Fibroblast of lung (primary cell): ENCODE results near the gene SMARCC1. TPM values are rescaled to one million over a fixed set of nuclear protein-coding genes. Genes with fewer than 3 reads are reported as not detected.

Source experiments
- DNase-seq, 2 donors: peaks; one replicate each; pipeline versions ENCODE4 v3.0.0 to v3.0.0-alpha.2; 2010; ENCODE audit warnings: low read depth in 2 of 2
- H2AFZ ChIP-seq: 2 replicates; pipeline ENCODE4 v1.5.1; 2012; ENCODE audit warnings: low read length, control low read depth, inconsistent platforms
- H3K27ac ChIP-seq: 2 replicates; pipeline ENCODE4 v1.5.1; 2011; ENCODE audit warnings: low read length, control low read depth; ENCODE audit not compliant: insufficient read depth
- H3K27me3 ChIP-seq: 2 replicates; pipeline ENCODE4 v1.5.1; 2011; ENCODE audit warnings: mild to moderate bottlenecking, low read length; ENCODE audit not compliant: control insufficient read depth, insufficient read depth
- H3K36me3 ChIP-seq: 2 replicates; pipeline ENCODE4 v1.5.1; 2011; ENCODE audit warnings: low read length; ENCODE audit not compliant: control insufficient read depth, insufficient read depth
- H3K4me1 ChIP-seq: 2 replicates; pipeline ENCODE4 v1.5.1; 2011; ENCODE audit warnings: low read length; ENCODE audit not compliant: control insufficient read depth, insufficient read depth; ENCODE audit errors: extremely low read depth
- H3K4me2 ChIP-seq: 2 replicates; pipeline ENCODE4 v1.5.1; 2011; ENCODE audit warnings: low read length, control low read depth; ENCODE audit not compliant: insufficient read depth; ENCODE audit errors: extremely low read depth
- H3K4me3 ChIP-seq, 4 experiments: fragments of 200-600 bp in 1 of 4; sonication (generic) in 1 of 4; replicated peaks in 1 of 4; 2 replicates each; pipeline ENCODE4 v1.5.1; 2011 to 2016; ENCODE audit warnings: low read length in 4 of 4, low read depth in 3 of 4, mild to moderate bottlenecking in 3 of 4, control low read depth in 2 of 4, inconsistent platforms in 1 of 4, mixed read lengths in 1 of 4; ENCODE audit not compliant: insufficient read depth in 1 of 4; ENCODE audit errors: control extremely low read depth in 1 of 4
- H3K79me2 ChIP-seq: 2 replicates; pipeline ENCODE4 v1.5.1; 2012; ENCODE audit warnings: mild to moderate bottlenecking, low read length, inconsistent platforms; ENCODE audit not compliant: control insufficient read depth, insufficient read depth
- H3K9ac ChIP-seq: 2 replicates; pipeline ENCODE4 v1.5.1; 2011; ENCODE audit warnings: mild to moderate bottlenecking, low read length, control low read depth; ENCODE audit not compliant: insufficient read depth
- H3K9me3 ChIP-seq: 2 replicates; pipeline ENCODE4 v1.5.1; 2012; ENCODE audit warnings: low read depth, low read length; ENCODE audit not compliant: control insufficient read depth, insufficient read depth
- H4K20me1 ChIP-seq: 2 replicates; pipeline ENCODE4 v1.5.1; 2011; ENCODE audit warnings: low read length; ENCODE audit not compliant: control insufficient read depth, insufficient read depth; ENCODE audit errors: extremely low read depth
- CTCF ChIP-seq, 2 donors: IDR thresholded peaks in 1 of 2; conservative IDR thresholded peaks in 1 of 2; 1 replicate in 1 of 2; 2 replicates in 1 of 2; pipeline ENCODE4 v1.5.1; 2011 to 2012; ENCODE audit warnings: low read length in 2 of 2, control low read depth in 1 of 2, inconsistent platforms in 1 of 2, low read depth in 1 of 2, mild to moderate bottlenecking in 1 of 2
- EZH2 ChIP-seq: IDR thresholded peaks from 2 replicates; pipeline ENCODE4 v1.5.1; 2012; ENCODE audit warnings: low read length, control low read depth, mild to moderate bottlenecking; ENCODE audit errors: missing control alignments
- polyA plus RNA-seq, 2 donors: library from polyadenylated mRNA; depleted of rRNA in 1 of 2; stranded (reverse) in 1 of 2; unstranded in 1 of 2; fragments of >200 nt; gene quantifications; 2 replicates each; pipeline ENCODE4 v1.2.1, GENCODE V29; 2011 to 2012; ENCODE audit warnings: missing spikeins in 1 of 2
- total RNA-seq: library from RNA; depleted of rRNA; stranded (reverse); fragments of >200 nt; gene quantifications from 2 replicates; pipeline ENCODE4 v1.2.1, GENCODE V29; 2014

Gene SMARCC1
- total and polyA plus RNA-seq, 2 donors (not counting 1 experiment from before 2014, with no cell fraction given) = 23.1 to 23.6 TPM

GRCh38 chr3:47622671-47623461, 158.8 kb downstream of the SMARCC1 start:
- Histone ChIP-seq H3K9me3 (no peaks in the 10 kb centered on the region), H3K27ac (no peak overlapping the region), H3K4me3 (no peak overlapping the region), H4K20me1 (no peaks in the 10 kb centered on the region), H3K4me1 (no peaks in the 10 kb centered on the region), H3K9ac (no peak overlapping the region), H3K4me2 (no peak overlapping the region), H3K27me3 (no peaks in the 10 kb centered on the region), H3K79me2 (no peaks in the 10 kb centered on the region), H2AFZ (no peak overlapping the region), H3K36me3 (peaks cover 6% of the 10 kb centered on the region)
- TF ChIP-seq EZH2 (no peak), CTCF (conservative IDR thresholded peaks at IDR 0.05 in 1 of 2, IDR thresholded peaks at IDR 0.05 in 1 of 2; ENCODE audit: low read depth in 1 of 2, low read length in 2 of 2) (no peak)
- no peak for DNase-seq

GRCh38 chr3:47617086-47618010, 164.3 kb downstream of the SMARCC1 start:
- peak; percentile 28 to 40 for DNase-seq
- Histone ChIP-seq H3K27ac (no peak overlapping the region), H3K79me2 (no peaks in the 10 kb centered on the region), H3K36me3 (peaks cover 4% of the 10 kb centered on the region), H3K4me3 (no peak overlapping the region), H3K4me2 (no peak overlapping the region), H3K9ac (no peak overlapping the region), H3K27me3 (no peaks in the 10 kb centered on the region), H4K20me1 (no peaks in the 10 kb centered on the region), H3K4me1 (no peaks in the 10 kb centered on the region), H2AFZ (no peak overlapping the region), H3K9me3 (no peaks in the 10 kb centered on the region)
- TF ChIP-seq CTCF (conservative IDR thresholded peaks at IDR 0.05 in 1 of 2, IDR thresholded peaks at IDR 0.05 in 1 of 2; ENCODE audit: low read depth in 1 of 2, low read length in 2 of 2) (no peak), EZH2 (no peak)

- no peaks in the 10 kb centered on the region for H3K79me2 ChIP-seq
- H3K9me3 ChIP-seq = no peaks in the 10 kb centered on the region
- H2AFZ ChIP-seq = no peak overlapping the region
- no peak overlapping the region for H3K9ac ChIP-seq
- H3K4me1 ChIP-seq = no peaks in the 10 kb centered on the region
- peaks cover 6% of the 10 kb centered on the region for H3K36me3 ChIP-seq
- H4K20me1 ChIP-seq = no peaks in the 10 kb centered on the region
- H3K4me3 ChIP-seq = no peak overlapping the region
- no peaks in the 10 kb centered on the region for H3K27me3 ChIP-seq
- H3K27ac ChIP-seq = no peak overlapping the region
- no peak for DNase-seq
- no peak for TF ChIP-seq EZH2
- TF ChIP-seq CTCF (conservative IDR thresholded peaks at IDR 0.05 in 1 of 2, IDR thresholded peaks at IDR 0.05 in 1 of 2; ENCODE audit: low read depth in 1 of 2, low read length in 2 of 2) = no peak
- H3K4me2 ChIP-seq = no peak overlapping the region
These were observed 166.9 kb downstream of the SMARCC1 start for GRCh38 chr3:47614788-47615187.
